ENCODE measurements around the gene ALPK3. TPM values are rescaled to one million over a fixed set of nuclear protein-coding genes. Genes with fewer than 3 reads are reported as not detected.

The ALPK3 gene
- polyA plus RNA-seq, 1 experiment, result 0.06 TPM

GRCh38 chr15:84831028-84831427 is 13.9 kb downstream of the ALPK3 start:
- CTCF ChIA-PET, result interaction anchor here (1.1 to 2.0 kb wide), 3 partner anchors 9 to 115 kb away, joined by 3 to 5 read pairs (median 4); partner anchors contain the start of gene SEC11A
- no peak for DNase-seq (ENCODE audit: low read depth)

GRCh38 chr15:84831613-84832012 is 14.5 kb downstream of the ALPK3 start:
- peaks cover 7% of the 10 kb centered on the region for H3K27me3 ChIP-seq (ENCODE audit: control insufficient read depth, insufficient read depth, low read length)
- no peak overlapping the region for H3K4me3 ChIP-seq (ENCODE audit: low read depth, low read length)
- DNase-seq (ENCODE audit: low read depth), result no peak
- no peaks in the 10 kb centered on the region for H3K36me3 ChIP-seq (ENCODE audit: control insufficient read depth, insufficient read depth, low read length)
- ChIA-PET POLR2A (no interaction called here), CTCF (interaction anchor here (1.1 to 2.0 kb wide), 3 partner anchors 10 to 115 kb away, joined by 3 to 5 read pairs (median 4); partner anchors contain the start of gene SEC11A)
- TF ChIP-seq CTCF (IDR thresholded peaks at IDR 0.05; ENCODE audit: insufficient read depth, low read depth, low read length), result no peak

More at GRCh38 chr15:84831028-84831427, 13.9 kb downstream of the ALPK3 start:
- TF ChIP-seq CTCF (IDR thresholded peaks at IDR 0.05; ENCODE audit: insufficient read depth, low read depth, low read length), result no peak
- H3K36me3 ChIP-seq (ENCODE audit: control insufficient read depth, insufficient read depth, low read length), result no peaks in the 10 kb centered on the region
- peaks cover 6% of the 10 kb centered on the region for H3K27me3 ChIP-seq (ENCODE audit: control insufficient read depth, insufficient read depth, low read length)
- POLR2A ChIA-PET, result no interaction called here
- H3K4me3 ChIP-seq (ENCODE audit: low read depth, low read length), result no peak overlapping the region

GRCh38 chr15:84832448-84833040 is 15.4 kb downstream of the ALPK3 start:
- ChIA-PET CTCF (interaction anchor here (0.9 to 3.3 kb wide), 8 partner anchors 9 to 116 kb away, joined by 3 to 25 read pairs (median 4); partner anchors contain the start of gene SEC11A), POLR2A (no interaction called here)
- no peak for TF ChIP-seq CTCF (IDR thresholded peaks at IDR 0.05; ENCODE audit: insufficient read depth, low read depth, low read length)

GRCh38 chr15:84833447-84834228 is 16.5 kb downstream of the ALPK3 start:
- Histone ChIP-seq H3K4me3 (ENCODE audit: low read depth, low read length) (no peak overlapping the region), H3K27me3 (ENCODE audit: control insufficient read depth, insufficient read depth, low read length) (peaks cover 6% of the 10 kb centered on the region; the same call in 1 of the 2 replicates), H3K36me3 (ENCODE audit: control insufficient read depth, insufficient read depth, low read length) (no peaks in the 10 kb centered on the region)
- POLR2A ChIA-PET, result no interaction called here
- TF ChIP-seq CTCF (IDR thresholded peaks at IDR 0.05; ENCODE audit: insufficient read depth, low read depth, low read length), result no peak
- CTCF ChIA-PET, result interaction anchor here (0.9 to 3.3 kb wide), 7 partner anchors 8 to 246 kb away, joined by 3 to 25 read pairs (median 3); no protein-coding TSS in a partner anchor
- DNase-seq (ENCODE audit: low read depth), result no peak

More at GRCh38 chr15:84832448-84833040, 15.4 kb downstream of the ALPK3 start:
- Histone ChIP-seq H3K36me3 (ENCODE audit: control insufficient read depth, insufficient read depth, low read length) (no peaks in the 10 kb centered on the region), H3K4me3 (ENCODE audit: low read depth, low read length) (no peak overlapping the region), H3K27me3 (ENCODE audit: control insufficient read depth, insufficient read depth, low read length) (peaks cover 8% of the 10 kb centered on the region)
- no peak for DNase-seq (ENCODE audit: low read depth)
